Heart left ventricle (tissue), 13 donors: ENCODE measurements around the gene EFNB1.

Experiments
- POLR2A ChIP-seq, 2 donors: fragments of 450-650 bp; IDR thresholded peaks; one replicate each; pipeline ENCODE4 v1.6.1; 2017; ENCODE audit warnings: antibody characterized with exemption in 2 of 2, mild to moderate bottlenecking in 2 of 2, moderate library complexity in 2 of 2
- TF ChIP-seq, protein P1 (sequence below), 12 donors: fragments of 200-600 bp; sonication (generic) in 4 of 12; IDR thresholded peaks; one replicate each; pipeline versions ENCODE4 v1.5.0 to v1.8.0; 2018 to 2022; ENCODE audit warnings: antibody characterized with exemption in 12 of 12, mild to moderate bottlenecking in 5 of 12
- donor health status: ischemic (EF 13 %, LVEDD 7.1; RV severe dilation, severe dysfunction).
- donor health status: DM: no; HTN: yes; CAD: no.
- donor health status: DM: no; HTN: no; CAD: no.
- donor health status: ischemic (EF 25% LVEDD 6.9; RV normal size, moderate dysfunction).
- donor health status: ischemic (EF 25% LVEDD 5.7; RV mildly dilated, moderate dysfunction).
- donor health status: ischemic (EF 35%, LVEDD 5.7; RV mildly dilated, moderate dysfunction).
- donor health status: nonischemic (EF 11% LVEDD 7.7; RV severe dilation, severe dysfunction).
- donor health status: DM: yes; HTN: yes; CAD: no.
- donor health status: PGD.
- donor health status: ischemic (EF 29% LVEDD 5.4; RV normal size, mild dysfunction).
- donor health status: nonischemic (EF 23%, LVEDD 6.1; RV moderate dilation, normal function).

- TF ChIP-seq, protein P1, sequence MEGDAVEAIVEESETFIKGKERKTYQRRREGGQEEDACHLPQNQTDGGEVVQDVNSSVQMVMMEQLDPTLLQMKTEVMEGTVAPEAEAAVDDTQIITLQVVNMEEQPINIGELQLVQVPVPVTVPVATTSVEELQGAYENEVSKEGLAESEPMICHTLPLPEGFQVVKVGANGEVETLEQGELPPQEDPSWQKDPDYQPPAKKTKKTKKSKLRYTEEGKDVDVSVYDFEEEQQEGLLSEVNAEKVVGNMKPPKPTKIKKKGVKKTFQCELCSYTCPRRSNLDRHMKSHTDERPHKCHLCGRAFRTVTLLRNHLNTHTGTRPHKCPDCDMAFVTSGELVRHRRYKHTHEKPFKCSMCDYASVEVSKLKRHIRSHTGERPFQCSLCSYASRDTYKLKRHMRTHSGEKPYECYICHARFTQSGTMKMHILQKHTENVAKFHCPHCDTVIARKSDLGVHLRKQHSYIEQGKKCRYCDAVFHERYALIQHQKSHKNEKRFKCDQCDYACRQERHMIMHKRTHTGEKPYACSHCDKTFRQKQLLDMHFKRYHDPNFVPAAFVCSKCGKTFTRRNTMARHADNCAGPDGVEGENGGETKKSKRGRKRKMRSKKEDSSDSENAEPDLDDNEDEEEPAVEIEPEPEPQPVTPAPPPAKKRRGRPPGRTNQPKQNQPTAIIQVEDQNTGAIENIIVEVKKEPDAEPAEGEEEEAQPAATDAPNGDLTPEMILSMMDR (IDR thresholded peaks at IDR 0.05), result no peak
- TF ChIP-seq POLR2A (IDR thresholded peaks at IDR 0.05), result no peak
Observed at GRCh38 chrX:68789966-68790365, 38.9 kb upstream of the EFNB1 start.
